Ectodermal cell (in vitro differentiated cells): ENCODE measurements around the gene PPARD.
"Not testable (repeated sequence)": the region's sequence is repeated elsewhere in the genome, so short reads cannot be mapped to it uniquely, and the experiment has no call there.

Experiments
- H3K27ac ChIP-seq: 2 replicates; pipeline ENCODE4 v1.7.0; 2013; ENCODE audit warnings: mild to moderate bottlenecking, low read depth, low read length; ENCODE audit not compliant: insufficient read depth, poor library complexity, severe bottlenecking
- H3K27me3 ChIP-seq: 2 replicates; pipeline ENCODE4 v1.7.0; 2013; ENCODE audit warnings: mild to moderate bottlenecking, low read length; ENCODE audit not compliant: insufficient read depth, control insufficient read depth, poor library complexity, severe bottlenecking
- H3K36me3 ChIP-seq: one replicate; pipeline ENCODE4 v1.7.0; 2013; ENCODE audit warnings: low read length; ENCODE audit not compliant: control insufficient read depth, insufficient read depth
- H3K4me1 ChIP-seq: one replicate; pipeline ENCODE4 v1.7.0; 2013; ENCODE audit warnings: low read length; ENCODE audit not compliant: control insufficient read depth, insufficient read depth
- H3K4me3 ChIP-seq: 2 replicates; pipeline ENCODE4 v1.7.0; 2013; ENCODE audit warnings: low read depth, low read length, control low read depth; ENCODE audit not compliant: insufficient read depth
- H3K9me3 ChIP-seq: 2 replicates; pipeline ENCODE4 v1.7.0; 2013; ENCODE audit warnings: mild to moderate bottlenecking, low read length, moderate library complexity; ENCODE audit not compliant: control insufficient read depth
- WGBS, 2 experiments: methylation state at CpG; one replicate each; pipeline ENCODE4 v1.1.7; 2013; ENCODE audit warnings: missing lambda C conversion rate in 2 of 2; 5-methylcytosine and 5-hydroxymethylcytosine counted together

The PPARD gene

GRCh38 chr6:35426074-35426473 is 83.7 kb downstream of the PPARD start:
- H3K9me3 ChIP-seq: no peaks in the 10 kb centered on the region
- peaks cover 4% of the 10 kb centered on the region for H3K36me3 ChIP-seq
- no peak overlapping the region for H3K27ac ChIP-seq
- 89 to 90% methylated on average over 7 to 8 of the region's 8 CpGs for WGBS, 2 experiments
- no peaks in the 10 kb centered on the region for H3K27me3 ChIP-seq
- H3K4me3 ChIP-seq: no peak overlapping the region
- H3K4me1 ChIP-seq: no peaks in the 10 kb centered on the region

GRCh38 chr6:35427435-35427834 is 85.1 kb downstream of the PPARD start:
- Histone ChIP-seq H3K27me3 (no peaks in the 10 kb centered on the region), H3K27ac (no peak overlapping the region), H3K4me1 (no peaks in the 10 kb centered on the region), H3K36me3 (peaks cover 4% of the 10 kb centered on the region), H3K9me3 (no peaks in the 10 kb centered on the region), H3K4me3 (no peak overlapping the region)
- 89 to 91% methylated on average over 5 of the region's 5 CpGs for WGBS, 2 experiments

GRCh38 chr6:35427851-35428321 is 85.5 kb downstream of the PPARD start:
- no peak overlapping the region for H3K27ac ChIP-seq

GRCh38 chr6:35428421-35429149 is 86.2 kb downstream of the PPARD start:
- no peaks in the 10 kb centered on the region for H3K27me3 ChIP-seq
- no peak overlapping the region for H3K4me3 ChIP-seq
- no peaks in the 10 kb centered on the region for H3K4me1 ChIP-seq
- WGBS, 2 experiments: 89 to 92% methylated on average over 10 of the region's 10 CpGs
- H3K9me3 ChIP-seq: no peaks in the 10 kb centered on the region
- no peak overlapping the region for H3K27ac ChIP-seq
- H3K36me3 ChIP-seq: peaks cover 4% of the 10 kb centered on the region

More at GRCh38 chr6:35427851-35428321, 85.5 kb downstream of the PPARD start:
- no peaks in the 10 kb centered on the region for H3K27me3 ChIP-seq
- 74 to 78% methylated on average over 9 of the region's 9 CpGs for WGBS, 2 experiments
- no peaks in the 10 kb centered on the region for H3K4me1 ChIP-seq
- H3K36me3 ChIP-seq: peaks cover 4% of the 10 kb centered on the region
- no peak overlapping the region for H3K4me3 ChIP-seq
- no peaks in the 10 kb centered on the region for H3K9me3 ChIP-seq

GRCh38 chr6:35429463-35429862 is 87.1 kb downstream of the PPARD start:
- Histone ChIP-seq H3K27ac (no peak overlapping the region), H3K4me3 (no peak overlapping the region), H3K9me3 (no peaks in the 10 kb centered on the region), H3K27me3 (no peaks in the 10 kb centered on the region), H3K36me3 (peaks cover 4% of the 10 kb centered on the region), H3K4me1 (no peaks in the 10 kb centered on the region)
- 92 to 94% methylated on average over 2 of the region's 2 CpGs for WGBS, 2 experiments

GRCh38 chr6:35432291-35432690 is 89.9 kb downstream of the PPARD start:
- no peak overlapping the region for H3K4me3 ChIP-seq
- H3K9me3 ChIP-seq: no peaks in the 10 kb centered on the region
- 90 to 94% methylated on average over 4 of the region's 4 CpGs for WGBS, 2 experiments
- no peaks in the 10 kb centered on the region for H3K27me3 ChIP-seq
- no peaks in the 10 kb centered on the region for H3K4me1 ChIP-seq
- H3K27ac ChIP-seq: no peak overlapping the region
- peaks cover 4% of the 10 kb centered on the region for H3K36me3 ChIP-seq

- H3K4me1 ChIP-seq, H3K9me3 ChIP-seq, H3K27ac ChIP-seq, H3K27me3 ChIP-seq, H3K36me3 ChIP-seq, H3K4me3 ChIP-seq: not testable (repeated sequence)
- WGBS, 2 experiments: 90 to 94% methylated on average over 3 of the region's 3 CpGs
Measured at GRCh38 chr6:35432702-35433101, 90.3 kb downstream of the PPARD start.

GRCh38 chr6:35435074-35435837 is 92.9 kb downstream of the PPARD start:
- no peaks in the 10 kb centered on the region for H3K36me3 ChIP-seq
- H3K4me3 ChIP-seq: no peak overlapping the region
- 88 to 89% methylated on average over 16 of the region's 16 CpGs for WGBS, 2 experiments
- no peaks in the 10 kb centered on the region for H3K4me1 ChIP-seq
- H3K27me3 ChIP-seq: no peaks in the 10 kb centered on the region
- no peak overlapping the region for H3K27ac ChIP-seq
- H3K9me3 ChIP-seq: no peaks in the 10 kb centered on the region

- 74 to 78% methylated on average over 8 of the region's 8 CpGs for WGBS, 2 experiments
- Histone ChIP-seq H3K4me1 (no peaks in the 10 kb centered on the region), H3K4me3 (no peak overlapping the region), H3K36me3 (no peaks in the 10 kb centered on the region), H3K27ac (no peak overlapping the region), H3K27me3 (no peaks in the 10 kb centered on the region), H3K9me3 (no peaks in the 10 kb centered on the region)
Measured at GRCh38 chr6:35436071-35436857, 93.9 kb downstream of the PPARD start.
